Ishikawa (cell line): ENCODE data around the gene EHD4.
A peak's percentile ranks its signal among the peaks of the same experiment; 100 is the strongest.

Source experiments
- CEBPB ChIP-seq: IDR thresholded peaks from 2 replicates; pipeline ENCODE4 v1.6.1; 2012
- CREB1 ChIP-seq: IDR thresholded peaks from 2 replicates; pipeline ENCODE4 v1.6.1; 2012; ENCODE audit warnings: low read depth
- EGR1 ChIP-seq: IDR thresholded peaks from 2 replicates; pipeline ENCODE4 v1.6.1; 2012
- EP300 ChIP-seq: IDR thresholded peaks from 2 replicates; pipeline ENCODE4 v1.6.1; 2012; ENCODE audit warnings: borderline replicate concordance
- FOXM1 ChIP-seq: IDR thresholded peaks from 2 replicates; pipeline ENCODE4 v1.6.1; 2012; ENCODE audit warnings: low read depth, borderline replicate concordance
- MAX ChIP-seq: IDR thresholded peaks from 2 replicates; pipeline ENCODE4 v1.6.1; 2012
- NFIC ChIP-seq: IDR thresholded peaks from 2 replicates; pipeline ENCODE4 v1.6.1; 2012
- RAD21 ChIP-seq: IDR thresholded peaks from 2 replicates; pipeline ENCODE4 v1.6.1; 2012; ENCODE audit warnings: low read depth
- REST ChIP-seq: IDR thresholded peaks from 2 replicates; pipeline ENCODE4 v1.6.1; 2012; ENCODE audit warnings: low read depth, mild to moderate bottlenecking
- TAF1 ChIP-seq: IDR thresholded peaks from 2 replicates; pipeline ENCODE4 v1.6.1; 2012; ENCODE audit warnings: low read depth, mild to moderate bottlenecking
- TCF12 ChIP-seq: IDR thresholded peaks from 2 replicates; pipeline ENCODE4 v1.6.1; 2012; ENCODE audit warnings: low read depth
- TEAD4 ChIP-seq: IDR thresholded peaks from 2 replicates; pipeline ENCODE4 v1.6.1; 2012
- USF1 ChIP-seq: IDR thresholded peaks from 2 replicates; pipeline ENCODE4 v1.6.1; 2012
- YY1 ChIP-seq: IDR thresholded peaks from 2 replicates; pipeline ENCODE4 v1.6.1; 2012; ENCODE audit warnings: low read depth
- ZBTB7A ChIP-seq: IDR thresholded peaks from 2 replicates; pipeline ENCODE4 v1.6.1; 2012; ENCODE audit warnings: low read depth

Gene EHD4

GRCh38 chr15:42010434-42010833, 38.1 kb upstream of the EHD4 start:
- TF ChIP-seq NFIC = no peak
- TF ChIP-seq FOXM1 = no peak
- no peak for TF ChIP-seq MAX
- no peak for TF ChIP-seq EP300
- no peak for TF ChIP-seq TEAD4
- TF ChIP-seq EGR1 = no peak

GRCh38 chr15:42009474-42009873, 37.1 kb upstream of the EHD4 start:
- no peak for TF ChIP-seq ZBTB7A

- TF ChIP-seq TEAD4 (no peak), ZBTB7A (no peak), MAX (no peak), NFIC (no peak), CREB1 (no peak), FOXM1 (no peak), CEBPB (no peak), TAF1 (no peak), TCF12 (no peak), EGR1 (no peak), USF1 (no peak), YY1 (no peak), RAD21 (no peak), EP300 (no peak), REST (no peak)
Measured at GRCh38 chr15:42009022-42009421, 36.7 kb upstream of the EHD4 start.

- TF ChIP-seq TAF1 (0 out of 2 replicates have a peak, but pooled peaks have one; percentile 21), USF1 (no peak)
Measured at GRCh38 chr15:42007386-42007785, 35.0 kb upstream of the EHD4 start.

GRCh38 chr15:42002333-42002732, 30.0 kb upstream of the EHD4 start:
- TF ChIP-seq MAX = no peak
- no peak for TF ChIP-seq EP300
- no peak for TF ChIP-seq EGR1
- no peak for TF ChIP-seq NFIC
- no peak for TF ChIP-seq YY1
- no peak for TF ChIP-seq TEAD4
- no peak for TF ChIP-seq FOXM1
- no peak for TF ChIP-seq TCF12
- no peak for TF ChIP-seq USF1
- TF ChIP-seq RAD21 = no peak
- no peak for TF ChIP-seq REST
- TF ChIP-seq CREB1 = no peak
- TF ChIP-seq ZBTB7A = no peak
- no peak for TF ChIP-seq TAF1
- no peak for TF ChIP-seq CEBPB

GRCh38 chr15:42001236-42001635, 28.9 kb upstream of the EHD4 start:
- TF ChIP-seq REST = no peak
- no peak for TF ChIP-seq FOXM1
- no peak for TF ChIP-seq USF1
